ENCODE measurements around the gene SRP68. TPM values are rescaled to one million over a fixed set of nuclear protein-coding genes. Genes with fewer than 3 reads are reported as not detected.

The SRP68 gene
- total and polyA plus RNA-seq, 2 of the 4 experiments (the other 2 are of a cell fraction), result 47.1 to 82.6 TPM

GRCh38 chr17:76106703-76107102, 34.4 kb upstream of the SRP68 start:
- BruUV-seq (replicated peaks), result no TSS peak
- H3K4me1 ChIP-seq (ENCODE audit: control insufficient read depth, insufficient read depth, low read length), result peaks cover 8% of the 10 kb centered on the region; the same call in 1 of the 2 replicates
- POLR2A ChIA-PET (ENCODE audit: unreplicated experiment), result interaction anchor here (0.5 kb wide), 1 partner anchor 251 kb away, joined by 10 read pairs; the partner anchor contains the start of gene WBP2

More at GRCh38 chr17:76106703-76107102, 34.4 kb upstream of the SRP68 start:
- no peaks in the 10 kb centered on the region for H3K9me3 ChIP-seq (ENCODE audit: control insufficient read depth, insufficient read depth, low read length)
- peaks cover 5% of the 10 kb centered on the region; the same call in 1 of the 2 replicates for H4K20me1 ChIP-seq (ENCODE audit: insufficient read depth, low read length)
- H3K4me3 ChIP-seq (ENCODE audit: insufficient read depth, low read depth, low read length), result no peak overlapping the region
- dilution Hi-C loops (cut with HindIII; ENCODE audit: low sequenced_read_pairs, unreplicated experiment), result no loop called here
- H2BK5ac ChIP-seq (ENCODE audit: low read depth, low read length, poor library complexity, severe bottlenecking), result no peak overlapping the region
- H2BK120ac ChIP-seq (ENCODE audit: low read depth, low read length), result no peak overlapping the region
- no peak overlapping the region for H2BK20ac ChIP-seq (ENCODE audit: low read depth, low read length)
- in situ Hi-C loops (cut with MboI; ENCODE audit: low sequenced_read_pairs), result no loop called here
- no peak overlapping the region for H4K8ac ChIP-seq (ENCODE audit: low read depth in 2 of 2, low read length in 2 of 2)
- H3K4ac ChIP-seq (ENCODE audit: low read depth, low read length), result no peak overlapping the region
- peaks cover under 1% of the 10 kb centered on the region; the same call in 1 of the 2 replicates for H3K36me3 ChIP-seq (ENCODE audit: control insufficient read depth, insufficient read depth, low read length)
- ATAC-seq (ENCODE audit: low read depth) (no peak), DNase-seq (no peak)
- H2AFZ ChIP-seq (replicated peaks; ENCODE audit: low read length, poor library complexity), result no peak overlapping the region
- whole genome bisulfite sequencing, 2 experiments (ENCODE audit: extremely low coverage in 2 of 2, insufficient read length in 1 of 2), result no CpG with 5 or more reads among the region's 3 CpGs
- H3K4me2 ChIP-seq (ENCODE audit: low read depth, low read length), result no peak overlapping the region
- H3K56ac ChIP-seq (ENCODE audit: extremely low read depth, insufficient read depth, low read length), result no peak overlapping the region
- H3K18ac ChIP-seq (ENCODE audit: low read depth, low read length), result no peak overlapping the region
- TF ChIP-seq POLR2A (IDR thresholded peaks at IDR 0.05; ENCODE audit: low read depth, low read length), result no peak
- no peak for TF ChIP-seq MXI1 (IDR thresholded peaks at IDR 0.05; ENCODE audit: borderline replicate concordance, low read depth, low read length)
- TF ChIP-seq ELK1 (IDR thresholded peaks at IDR 0.05; ENCODE audit: borderline replicate concordance, low read depth, low read length), result no peak
- TF ChIP-seq CHD1 (IDR thresholded peaks at IDR 0.05; ENCODE audit: low read depth, low read length), result no peak
- no peak for TF ChIP-seq USF2 (IDR thresholded peaks at IDR 0.05; ENCODE audit: low read depth, low read length)
- TF ChIP-seq CEBPB (IDR thresholded peaks at IDR 0.05; ENCODE audit: low read depth, low read length), result no peak
- H4K91ac ChIP-seq (ENCODE audit: insufficient read depth, low read depth, low read length), result no peak overlapping the region
- no peak overlapping the region for H3K23ac ChIP-seq (ENCODE audit: low read depth, low read length)
- H2BK15ac ChIP-seq (ENCODE audit: low read depth, low read length), result no peak overlapping the region
- H3K27me3 ChIP-seq (ENCODE audit: control insufficient read depth, insufficient read depth, low read length), result no peaks in the 10 kb centered on the region
- no peak overlapping the region for H2AK9ac ChIP-seq (replicated peaks; ENCODE audit: low read depth, low read length, poor library complexity)
- H3K79me1 ChIP-seq (ENCODE audit: low read depth in 1 of 2, low read length in 2 of 2), result peaks cover 13 to 26% of the 10 kb centered on the region in 2 experiments
- CTCF ChIA-PET, result no interaction called here
- no peak overlapping the region for H4K5ac ChIP-seq (ENCODE audit: low read depth, low read length)
- H3K9me1 ChIP-seq (ENCODE audit: insufficient read depth, low read length), result peaks cover 10% of the 10 kb centered on the region
- intact Hi-C loops (cut with micrococcal nuclease), result no loop called here
- no peak overlapping the region for H3K27ac ChIP-seq (ENCODE audit: insufficient read depth, low read length)
- no peak overlapping the region for H2AK5ac ChIP-seq (ENCODE audit: low read depth, low read length)
- H3K14ac ChIP-seq (replicated peaks; ENCODE audit: low read depth, low read length), result no peak overlapping the region
- no peak overlapping the region for H3K9ac ChIP-seq (ENCODE audit: low read depth, low read length)

Data from IMR-90 (cell line).